GM23338 (cell line): Measurements from ENCODE around the gene ATF7IP. TPM values are rescaled to one million over a fixed set of nuclear protein-coding genes. Genes with fewer than 3 reads are reported as not detected.
A peak's percentile ranks its signal among the peaks of the same experiment; 100 is the strongest.

Experiments
- ATAC-seq: fragments of 200-7000 bp; cut with Tn5 transposase; 3 replicates; pipeline ENCODE4 v1.9.1; 2020
- DNase-seq: peaks from one replicate; pipeline ENCODE4 v3.0.0-alpha.2; 2015; ENCODE audit warnings: low spot score
- H2AFZ ChIP-seq: fragments of 200-600 bp; sonication (generic); 2 replicates; pipeline ENCODE4 v1.8.0; 2016; ENCODE audit warnings: antibody characterized with exemption, mild to moderate bottlenecking, moderate library complexity
- H3F3A ChIP-seq: fragments of 200-600 bp; sonication (generic); replicated peaks from 2 replicates; pipeline ENCODE4 v1.8.0; 2017; ENCODE audit warnings: antibody characterized with exemption, mixed run types, low read depth
- H3K27ac ChIP-seq: fragments of 200-600 bp; sonication (generic); 2 replicates; pipeline ENCODE4 v1.6.1; 2016; ENCODE audit warnings: low read depth
- H3K27me3 ChIP-seq: fragments of 200-600 bp; sonication (generic); 2 replicates; pipeline ENCODE4 v1.8.0; 2016; ENCODE audit warnings: mild to moderate bottlenecking, mixed run types, moderate library complexity; ENCODE audit not compliant: insufficient read depth
- H3K36me3 ChIP-seq: fragments of 200-600 bp; sonication (generic); 2 replicates; pipeline ENCODE4 v1.8.0; 2016; ENCODE audit warnings: mild to moderate bottlenecking; ENCODE audit not compliant: insufficient read depth
- H3K4me1 ChIP-seq: fragments of 200-600 bp; sonication (generic); 2 replicates; pipeline ENCODE4 v1.8.0; 2016; ENCODE audit warnings: mild to moderate bottlenecking, moderate library complexity; ENCODE audit not compliant: insufficient read depth
- H3K4me2 ChIP-seq: fragments of 200-600 bp; sonication (generic); 2 replicates; pipeline ENCODE4 v1.7.1; 2017; ENCODE audit warnings: mixed run types
- H3K4me3 ChIP-seq: fragments of 200-600 bp; sonication (generic); 2 replicates; pipeline ENCODE4 v1.6.1; 2016; ENCODE audit warnings: mixed run types
- H3K79me2 ChIP-seq: fragments of 200-600 bp; sonication (generic); replicated peaks from 2 replicates; pipeline ENCODE4 v1.8.0; 2017; ENCODE audit warnings: mild to moderate bottlenecking; ENCODE audit not compliant: insufficient read depth
- H3K9me2 ChIP-seq: fragments of 200-600 bp; sonication (generic); 2 replicates; pipeline ENCODE4 v1.8.0; 2017; ENCODE audit not compliant: insufficient read depth
- H4K20me1 ChIP-seq: fragments of 200-600 bp; sonication (generic); replicated peaks from 2 replicates; pipeline ENCODE4 v1.8.0; 2017; ENCODE audit warnings: mild to moderate bottlenecking; ENCODE audit not compliant: insufficient read depth
- H3K27ac Mint-ChIP-seq: 2 replicates; pipeline ENCODE4 v1.8.0; 2020; ENCODE audit warnings: inconsistent platforms, mild to moderate bottlenecking, moderate library complexity, mixed read lengths
- H3K27me3 Mint-ChIP-seq: 3 replicates; pipeline ENCODE4 v1.8.0; 2022; ENCODE audit warnings: low read depth, mild to moderate bottlenecking, moderate library complexity, mixed read lengths, inconsistent platforms; ENCODE audit not compliant: insufficient read depth, poor library complexity
- H3K36me3 Mint-ChIP-seq: 3 replicates; pipeline ENCODE4 v1.8.0; 2021; ENCODE audit warnings: low read depth, mild to moderate bottlenecking, inconsistent platforms, moderate library complexity, mixed read lengths
- H3K4me1 Mint-ChIP-seq: 3 replicates; pipeline ENCODE4 v1.8.0; 2020; ENCODE audit warnings: mild to moderate bottlenecking, inconsistent platforms, mixed read lengths
- H3K4me3 Mint-ChIP-seq: 3 replicates; pipeline ENCODE4 v1.8.0; 2021; ENCODE audit warnings: moderate library complexity, mild to moderate bottlenecking, inconsistent platforms, mixed read lengths
- H3K9me3 Mint-ChIP-seq: 3 replicates; pipeline ENCODE4 v1.8.0; 2020; ENCODE audit warnings: moderate library complexity, mild to moderate bottlenecking, inconsistent platforms, mixed read lengths
- POLR2AphosphoS5 ChIP-seq: IDR thresholded peaks from 2 replicates; pipeline ENCODE4 v1.6.1; 2016; ENCODE audit warnings: antibody characterized with exemption, low read depth
- ZNF114 ChIP-seq: fragments of 250-450 bp; sonication (Bioruptor Pico); IDR thresholded peaks from 2 replicates; pipeline ENCODE4 v1.5.0; 2020; ENCODE audit warnings: mild to moderate bottlenecking, moderate library complexity
- long read RNA-seq: library from polyadenylated mRNA; unstranded; transcript quantifications from one replicate; pipeline ENCODE4 v2.0.0, GENCODE V29; 2020; ENCODE audit not compliant: unreplicated experiment
- polyA plus RNA-seq: library from polyadenylated mRNA; unstranded; fragments of >200 nt; fragmentation: Nextera tagmentation; extraction: Ambion mirVana; gene quantifications from 2 replicates; pipeline ENCODE4 v1.2.1, GENCODE V29; 2016
- total RNA-seq: library from RNA; depleted of rRNA; stranded (reverse); fragments of >200 nt; shearing (Covaris generic); gene quantifications from 2 replicates; pipeline ENCODE4 v1.2.3, GENCODE V29; 2014; rRNA removed
- TF ChIP-seq, protein P1 (sequence below): IDR thresholded peaks from 2 replicates; pipeline ENCODE4 v1.6.1; 2016; ENCODE audit warnings: antibody characterized with exemption
- TF ChIP-seq, protein P2 (sequence below), 2 experiments: fragments of 200-600 bp in 1 of 2; sonication (generic) in 1 of 2; conservative IDR thresholded peaks; 2 replicates each; pipeline versions ENCODE4 v1.5.1 to v1.6.1; 2016 to 2017; ENCODE audit warnings: antibody characterized with exemption in 2 of 2, low read depth in 2 of 2, mild to moderate bottlenecking in 2 of 2, moderate library complexity in 1 of 2

The ATF7IP gene, protein sequence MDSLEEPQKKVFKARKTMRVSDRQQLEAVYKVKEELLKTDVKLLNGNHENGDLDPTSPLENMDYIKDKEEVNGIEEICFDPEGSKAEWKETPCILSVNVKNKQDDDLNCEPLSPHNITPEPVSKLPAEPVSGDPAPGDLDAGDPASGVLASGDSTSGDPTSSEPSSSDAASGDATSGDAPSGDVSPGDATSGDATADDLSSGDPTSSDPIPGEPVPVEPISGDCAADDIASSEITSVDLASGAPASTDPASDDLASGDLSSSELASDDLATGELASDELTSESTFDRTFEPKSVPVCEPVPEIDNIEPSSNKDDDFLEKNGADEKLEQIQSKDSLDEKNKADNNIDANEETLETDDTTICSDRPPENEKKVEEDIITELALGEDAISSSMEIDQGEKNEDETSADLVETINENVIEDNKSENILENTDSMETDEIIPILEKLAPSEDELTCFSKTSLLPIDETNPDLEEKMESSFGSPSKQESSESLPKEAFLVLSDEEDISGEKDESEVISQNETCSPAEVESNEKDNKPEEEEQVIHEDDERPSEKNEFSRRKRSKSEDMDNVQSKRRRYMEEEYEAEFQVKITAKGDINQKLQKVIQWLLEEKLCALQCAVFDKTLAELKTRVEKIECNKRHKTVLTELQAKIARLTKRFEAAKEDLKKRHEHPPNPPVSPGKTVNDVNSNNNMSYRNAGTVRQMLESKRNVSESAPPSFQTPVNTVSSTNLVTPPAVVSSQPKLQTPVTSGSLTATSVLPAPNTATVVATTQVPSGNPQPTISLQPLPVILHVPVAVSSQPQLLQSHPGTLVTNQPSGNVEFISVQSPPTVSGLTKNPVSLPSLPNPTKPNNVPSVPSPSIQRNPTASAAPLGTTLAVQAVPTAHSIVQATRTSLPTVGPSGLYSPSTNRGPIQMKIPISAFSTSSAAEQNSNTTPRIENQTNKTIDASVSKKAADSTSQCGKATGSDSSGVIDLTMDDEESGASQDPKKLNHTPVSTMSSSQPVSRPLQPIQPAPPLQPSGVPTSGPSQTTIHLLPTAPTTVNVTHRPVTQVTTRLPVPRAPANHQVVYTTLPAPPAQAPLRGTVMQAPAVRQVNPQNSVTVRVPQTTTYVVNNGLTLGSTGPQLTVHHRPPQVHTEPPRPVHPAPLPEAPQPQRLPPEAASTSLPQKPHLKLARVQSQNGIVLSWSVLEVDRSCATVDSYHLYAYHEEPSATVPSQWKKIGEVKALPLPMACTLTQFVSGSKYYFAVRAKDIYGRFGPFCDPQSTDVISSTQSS
- total RNA-seq (107 and 118 TPM in 2 replicates), polyA plus RNA-seq (54.7 and 76.4 TPM in 2 replicates)
- long read RNA-seq, partial matches to known transcripts = 15 of 17 reads
- long read RNA-seq, other reads (novel, unspliced or antisense) = 1 of 17 reads

DNA sequence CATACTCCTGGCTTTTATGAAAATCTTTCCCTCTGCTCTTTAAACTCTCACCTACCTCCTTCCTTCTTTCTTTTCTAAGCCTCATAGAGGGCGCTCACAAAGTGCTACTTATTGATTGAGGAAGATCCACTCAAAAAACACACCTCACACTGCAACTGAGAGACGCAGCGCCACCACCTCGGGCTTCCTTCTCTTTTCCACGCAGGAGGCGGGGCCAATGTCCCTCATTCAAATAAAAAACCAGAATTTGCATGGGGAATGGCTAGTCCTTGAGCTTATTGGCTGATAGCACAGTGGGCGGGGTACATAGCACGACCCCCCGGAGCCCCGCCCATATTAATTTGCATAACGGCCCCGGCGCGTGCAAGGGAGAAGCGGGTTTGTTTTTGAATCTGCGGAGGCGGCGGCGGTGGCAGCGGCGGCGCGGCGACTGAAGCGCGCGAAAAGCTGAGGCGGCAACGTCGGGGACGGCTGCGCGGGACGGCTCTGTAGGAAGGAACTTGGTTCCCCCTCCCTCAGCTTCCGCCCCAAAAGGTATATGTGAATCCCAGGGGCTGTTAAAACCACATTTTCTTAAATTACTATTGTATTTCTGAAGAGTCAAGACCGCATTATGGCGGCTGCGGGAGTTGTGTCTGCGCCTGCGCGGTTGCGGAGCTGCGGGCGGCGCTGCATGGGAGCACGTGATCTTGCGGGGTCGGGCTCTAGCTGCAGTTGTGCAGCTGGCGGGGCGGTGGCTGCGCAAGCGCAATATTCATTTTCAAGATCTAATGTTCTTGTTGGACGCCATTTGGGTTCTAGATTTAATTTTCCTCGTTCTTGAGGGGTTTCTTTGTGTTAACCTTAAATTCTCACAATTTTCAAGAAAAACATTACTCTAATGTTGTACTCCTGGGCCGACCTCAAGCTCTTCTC is at the start of gene ATF7IP:
Gene ATF7IP (plus strand): TSS at position 389 of the 915 bp plus-strand sequence. CDS start 58,234 bp downstream, outside the sequence.
- peaks cover 13% of the 10 kb centered on the region for H3K27me3 Mint-ChIP-seq
- H3K27ac Mint-ChIP-seq = peak within 1 kb of the TSS; percentile 98
- H3K9me3 Mint-ChIP-seq = peaks cover 10% of the 10 kb centered on the region; the same call in 2 of the 3 replicates
- ATAC-seq = peak; percentile 95
- Histone ChIP-seq H3K9me2 (no peaks in the 10 kb centered on the region), H2AFZ (no peak within 1 kb of the TSS), H3K4me3 (peak within 1 kb of the TSS; percentile 62), H3K36me3 (no peaks in the 10 kb centered on the region), H3F3A (no peaks in the 10 kb centered on the region), H3K4me2 (peak within 1 kb of the TSS; percentile 80), H3K27ac (peak within 1 kb of the TSS; percentile 86), H3K27me3 (no peaks in the 10 kb centered on the region), H3K4me1 (peaks cover 5% of the 10 kb centered on the region), H4K20me1 (no peaks in the 10 kb centered on the region), H3K79me2 (peaks cover 47% of the 10 kb centered on the region)
- peak within 1 kb of the TSS; percentile 90 for H3K4me3 Mint-ChIP-seq
- H3K4me1 Mint-ChIP-seq = peaks cover 14% of the 10 kb centered on the region; the same call in 2 of the 3 replicates
- H3K36me3 Mint-ChIP-seq = peaks cover 15% of the 10 kb centered on the region; the same call in 2 of the 3 replicates
- TF ChIP-seq ZNF114 (CRISPR knock-in tag) (no peak), POLR2AphosphoS5 (peak; percentile 91)
- TF ChIP-seq, protein P1, sequence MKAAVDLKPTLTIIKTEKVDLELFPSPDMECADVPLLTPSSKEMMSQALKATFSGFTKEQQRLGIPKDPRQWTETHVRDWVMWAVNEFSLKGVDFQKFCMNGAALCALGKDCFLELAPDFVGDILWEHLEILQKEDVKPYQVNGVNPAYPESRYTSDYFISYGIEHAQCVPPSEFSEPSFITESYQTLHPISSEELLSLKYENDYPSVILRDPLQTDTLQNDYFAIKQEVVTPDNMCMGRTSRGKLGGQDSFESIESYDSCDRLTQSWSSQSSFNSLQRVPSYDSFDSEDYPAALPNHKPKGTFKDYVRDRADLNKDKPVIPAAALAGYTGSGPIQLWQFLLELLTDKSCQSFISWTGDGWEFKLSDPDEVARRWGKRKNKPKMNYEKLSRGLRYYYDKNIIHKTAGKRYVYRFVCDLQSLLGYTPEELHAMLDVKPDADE = 0 out of 2 replicates have a peak, but pooled peaks have one; percentile 27
- TF ChIP-seq, protein P2, sequence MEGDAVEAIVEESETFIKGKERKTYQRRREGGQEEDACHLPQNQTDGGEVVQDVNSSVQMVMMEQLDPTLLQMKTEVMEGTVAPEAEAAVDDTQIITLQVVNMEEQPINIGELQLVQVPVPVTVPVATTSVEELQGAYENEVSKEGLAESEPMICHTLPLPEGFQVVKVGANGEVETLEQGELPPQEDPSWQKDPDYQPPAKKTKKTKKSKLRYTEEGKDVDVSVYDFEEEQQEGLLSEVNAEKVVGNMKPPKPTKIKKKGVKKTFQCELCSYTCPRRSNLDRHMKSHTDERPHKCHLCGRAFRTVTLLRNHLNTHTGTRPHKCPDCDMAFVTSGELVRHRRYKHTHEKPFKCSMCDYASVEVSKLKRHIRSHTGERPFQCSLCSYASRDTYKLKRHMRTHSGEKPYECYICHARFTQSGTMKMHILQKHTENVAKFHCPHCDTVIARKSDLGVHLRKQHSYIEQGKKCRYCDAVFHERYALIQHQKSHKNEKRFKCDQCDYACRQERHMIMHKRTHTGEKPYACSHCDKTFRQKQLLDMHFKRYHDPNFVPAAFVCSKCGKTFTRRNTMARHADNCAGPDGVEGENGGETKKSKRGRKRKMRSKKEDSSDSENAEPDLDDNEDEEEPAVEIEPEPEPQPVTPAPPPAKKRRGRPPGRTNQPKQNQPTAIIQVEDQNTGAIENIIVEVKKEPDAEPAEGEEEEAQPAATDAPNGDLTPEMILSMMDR (conservative IDR thresholded peaks at IDR 0.05; ENCODE audit: low read depth in 2 of 2) = peak; percentile 32 to 48; a peak in 3 of 4 replicates
- DNase-seq = peak; percentile 100
